ENCODE results near the gene BZW1. TPM values are rescaled to one million over a fixed set of nuclear protein-coding genes. Genes with fewer than 3 reads are reported as not detected.
"Not testable (repeated sequence)": the region's sequence is repeated elsewhere in the genome, so short reads cannot be mapped to it uniquely, and the experiment has no call there.

BZW1 gene
- total RNA-seq, 2 donors from 2014 or later, result 104 to 176 TPM

DNA sequence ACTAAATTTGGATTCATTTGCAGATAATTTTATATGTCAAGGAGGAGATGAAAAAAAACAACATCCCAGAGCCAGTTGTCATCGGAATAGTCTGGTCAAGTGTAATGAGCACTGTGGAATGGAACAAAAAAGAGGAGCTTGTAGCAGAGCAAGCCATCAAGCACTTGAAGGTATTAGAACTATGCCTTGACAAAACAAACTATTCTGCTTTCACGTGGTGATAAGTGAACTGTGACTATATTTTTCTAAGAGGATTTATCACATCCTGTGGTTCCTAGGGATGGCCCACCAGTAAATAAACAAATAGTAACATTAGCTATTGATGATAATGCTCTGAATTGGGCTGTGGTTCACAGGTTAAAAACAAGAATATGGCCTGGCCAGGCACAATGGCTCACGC lies 7.0 kb downstream of the BZW1 start:
- intact Hi-C loops (cut with DNase I), result loop anchor here in 1 of 2 donors (5.0 kb wide), 1 partner anchor 34 kb away; no protein-coding TSS in a partner anchor
- ATAC-seq, DNase-seq: not testable (repeated sequence)

DNA sequence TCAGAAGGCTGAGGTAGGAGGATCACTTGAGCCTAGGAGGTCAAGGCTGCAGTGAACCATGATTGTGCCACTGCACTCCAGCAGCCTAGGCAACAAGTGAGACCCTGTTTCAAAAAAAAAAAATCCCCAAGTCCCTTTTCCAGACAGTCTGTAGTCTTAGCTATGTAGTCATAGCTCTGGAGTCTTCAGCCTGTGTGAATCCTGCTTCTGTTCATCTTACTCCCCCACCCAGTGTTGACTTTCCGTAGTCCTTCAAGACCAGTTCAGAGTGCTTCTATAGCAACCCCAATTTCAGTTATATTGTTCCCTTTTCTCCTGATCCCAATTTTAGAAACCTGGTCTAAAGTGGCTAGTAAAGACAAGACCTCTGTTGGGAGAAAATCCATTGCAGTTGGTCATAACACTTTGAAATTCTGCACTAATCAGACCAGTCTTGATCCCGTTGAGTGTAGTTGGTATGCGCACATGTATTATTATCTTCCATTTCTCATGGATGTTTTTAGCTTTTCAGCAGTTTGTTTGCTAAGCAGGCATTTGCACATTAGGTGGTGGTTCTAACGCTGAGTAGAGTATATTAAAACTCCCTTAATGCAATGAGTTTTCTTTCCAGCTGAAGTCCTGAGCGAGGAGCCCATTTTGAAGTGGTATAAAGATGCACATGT lies 9.0 kb downstream of the BZW1 start:
- no peak for DNase-seq
- no peak for ATAC-seq
- intact Hi-C loops (cut with DNase I), result no loop called here

DNA sequence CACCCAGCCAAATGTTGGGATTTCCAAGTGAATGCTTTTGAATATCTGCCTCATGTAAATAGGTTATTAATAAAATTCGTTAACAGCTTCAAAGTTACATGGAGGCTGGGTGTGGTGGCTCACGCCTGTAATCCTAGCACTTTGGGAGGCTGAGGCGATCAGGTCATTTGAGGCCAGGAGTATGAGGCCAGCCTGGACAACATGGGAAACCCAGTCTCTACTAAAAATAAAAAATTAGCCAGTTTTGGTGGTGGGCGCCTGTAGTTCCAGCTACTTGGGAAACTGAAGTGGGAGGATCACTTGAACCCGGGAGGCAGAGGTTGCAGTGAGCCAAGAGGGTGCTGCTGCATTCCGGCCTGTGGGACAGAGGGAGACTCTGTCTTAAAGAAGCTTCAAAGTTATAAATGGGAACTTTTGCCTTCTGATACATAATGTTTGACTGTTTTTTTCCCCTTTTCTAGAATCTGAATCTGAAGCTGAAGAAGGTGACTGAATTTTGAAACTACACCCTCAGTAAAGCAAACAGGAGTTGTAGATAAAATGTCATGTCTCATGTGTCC lies 10.1 kb downstream of the BZW1 start:
- ATAC-seq (no peak), DNase-seq (no peak)
- intact Hi-C loops (cut with DNase I), result no loop called here

DNA sequence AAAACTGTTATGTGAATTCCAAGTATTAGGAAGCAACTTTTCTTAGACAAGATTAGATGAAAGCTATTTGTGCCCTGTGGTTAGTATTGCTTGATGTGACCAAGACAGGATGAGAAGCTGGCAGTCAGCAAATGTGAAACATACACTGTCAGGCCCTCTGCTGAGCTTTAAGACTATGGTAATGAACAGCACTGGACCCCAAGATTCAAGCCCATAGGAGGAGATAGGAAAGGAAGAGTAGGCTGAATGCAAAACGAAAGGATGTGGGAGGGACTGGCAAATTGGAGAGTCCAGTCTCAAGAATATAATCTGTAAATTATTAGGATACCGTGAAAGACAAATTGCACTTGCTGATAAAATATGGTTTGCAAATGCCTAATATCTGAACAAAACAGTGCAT lies 16.4 kb downstream of the BZW1 start:
- intact Hi-C loops (cut with DNase I), result no loop called here
- ATAC-seq, result no peak
- no peak for DNase-seq

DNA sequence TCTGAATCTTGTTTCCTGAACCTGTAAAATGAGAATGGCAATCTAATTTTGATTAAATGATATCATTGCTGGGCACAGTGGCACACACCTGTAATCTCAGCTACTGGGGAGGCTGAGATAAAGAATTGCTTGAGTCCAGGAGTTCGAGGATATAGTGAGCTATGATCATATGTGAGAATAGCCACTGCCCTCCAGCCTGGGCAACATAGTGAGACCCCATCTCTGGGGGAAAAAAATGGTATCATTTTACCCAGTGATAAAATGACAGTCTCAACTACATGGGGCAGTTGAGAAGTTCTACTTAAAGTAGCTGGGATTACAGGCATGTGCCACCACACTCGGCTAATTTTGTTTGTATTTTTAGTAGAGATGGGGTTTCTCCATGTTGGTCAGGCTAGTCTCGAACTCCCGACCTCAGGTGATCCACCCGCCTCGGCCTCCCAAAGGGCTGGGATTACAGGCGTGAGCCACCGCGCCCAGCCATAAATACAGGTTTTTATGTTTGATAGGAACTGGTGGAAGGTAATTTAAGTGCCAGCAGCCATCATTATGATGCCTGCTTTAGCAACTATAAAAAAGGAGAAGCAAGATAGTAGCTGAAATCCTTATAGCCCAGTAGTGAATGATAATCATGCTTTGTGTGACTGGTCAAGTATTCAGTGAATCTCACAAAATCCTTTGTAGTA lies 17.0 kb downstream of the BZW1 start:
- no peak for DNase-seq
- no peak for ATAC-seq
- intact Hi-C loops (cut with DNase I), result no loop called here

DNA sequence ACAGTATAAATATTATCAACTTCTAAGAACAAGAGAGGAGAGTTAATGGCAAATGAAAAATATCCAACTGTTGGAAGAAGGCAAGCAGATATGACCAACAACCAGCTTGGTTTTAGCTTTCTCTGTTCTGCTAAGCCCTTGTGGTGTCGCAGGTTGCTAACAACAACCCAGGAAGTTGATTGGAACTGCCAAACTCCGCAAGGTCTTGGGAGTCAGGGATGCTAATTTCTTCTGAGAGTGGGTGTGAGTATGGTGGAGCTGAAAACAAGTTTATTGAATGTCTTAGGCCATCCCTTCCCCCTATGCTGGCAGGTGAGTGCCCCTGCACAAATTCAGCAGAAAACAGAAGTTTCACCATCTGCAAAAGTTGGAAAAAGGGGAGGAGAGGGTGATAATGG lies 17.5 kb downstream of the BZW1 start:
- intact Hi-C loops (cut with DNase I), result no loop called here
- no peak for DNase-seq
- no peak for ATAC-seq

DNA sequence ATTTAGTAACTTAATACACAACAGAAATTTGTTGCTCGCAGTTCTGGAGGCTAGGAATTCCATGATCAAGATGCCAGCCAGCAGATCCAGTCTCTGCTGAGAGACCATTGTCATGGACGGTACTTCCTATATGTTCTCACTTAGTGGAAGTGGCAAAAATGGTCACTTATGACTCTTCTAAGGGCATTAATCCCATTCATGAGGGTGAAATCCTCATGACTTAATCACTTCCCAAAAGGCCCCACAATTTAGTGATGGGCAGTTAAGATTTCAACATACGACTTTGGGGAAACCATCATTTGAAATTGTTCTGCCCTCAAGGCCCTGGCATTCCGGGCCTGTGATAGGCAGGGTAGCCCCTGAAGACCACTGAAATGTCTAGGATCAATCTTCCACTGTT lies 23.0 kb downstream of the BZW1 start:
- ATAC-seq (no peak), DNase-seq (no peak)
- intact Hi-C loops (cut with DNase I), result no loop called here

DNA sequence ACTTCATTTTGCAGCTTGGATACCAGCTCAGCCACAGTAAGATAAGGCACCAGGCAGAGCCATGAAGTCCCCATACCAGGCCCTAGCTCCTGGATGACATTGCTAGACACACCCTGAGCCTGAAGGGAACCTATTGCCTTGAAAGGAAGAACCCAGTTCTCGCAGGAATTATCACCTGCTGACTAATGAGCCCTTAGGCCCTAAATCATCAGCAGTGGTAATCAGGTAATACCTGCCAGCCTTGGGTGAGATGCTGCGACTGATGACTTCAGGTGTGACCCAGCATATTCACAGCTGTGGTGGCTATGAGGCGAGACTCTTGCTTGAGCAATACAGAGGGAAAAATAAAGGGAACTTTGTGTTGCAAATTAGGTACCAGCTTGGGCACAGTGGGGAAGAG lies 27.8 kb downstream of the BZW1 start:
- ATAC-seq (no peak), DNase-seq (no peak)
- intact Hi-C loops (cut with DNase I), result no loop called here

DNA sequence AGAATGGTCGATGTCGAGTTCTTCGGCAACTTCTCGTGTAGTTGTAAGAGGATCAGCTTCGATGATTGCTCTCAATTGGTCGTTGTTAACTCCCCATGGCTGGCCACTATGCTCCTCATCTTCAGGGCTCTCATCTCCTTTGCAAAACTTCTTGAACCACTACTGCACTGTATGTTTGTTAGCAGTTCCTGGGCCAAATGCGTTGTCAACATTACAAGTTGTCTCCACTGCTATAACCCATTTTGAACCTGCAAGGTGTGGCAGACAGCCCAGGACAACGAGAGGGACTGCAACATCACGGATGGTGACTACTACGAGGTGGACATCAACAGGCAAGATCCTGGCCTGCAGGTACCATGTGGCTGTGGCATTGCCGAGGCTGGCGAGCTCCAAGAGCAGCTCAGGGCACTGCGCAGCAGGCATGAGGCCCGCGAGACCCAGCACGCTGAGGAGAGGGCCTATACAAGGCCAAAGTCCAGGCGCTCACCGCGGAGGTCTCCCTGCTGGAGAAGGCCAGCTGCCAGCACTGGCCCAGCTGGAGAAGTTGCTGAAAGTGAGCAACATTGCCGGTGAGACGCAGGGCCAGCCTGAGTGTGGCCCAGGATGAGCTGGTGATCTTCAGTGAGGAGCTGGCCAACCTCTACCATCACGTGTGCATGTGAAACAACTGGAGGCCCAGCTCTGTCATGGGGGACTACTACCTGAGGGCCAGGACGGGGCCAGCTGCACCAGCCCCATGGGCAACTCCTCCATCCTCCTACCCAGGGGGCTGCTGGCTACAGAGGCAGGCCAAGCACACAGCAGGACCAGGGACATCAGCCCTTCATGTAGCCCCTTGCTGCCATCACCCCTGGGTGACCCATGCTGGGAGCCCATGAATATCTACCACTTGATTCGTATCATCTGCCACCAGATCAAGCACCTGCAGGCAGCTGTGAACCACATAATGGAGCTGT lies 32.6 kb downstream of the BZW1 start:
- intact Hi-C loops (cut with DNase I), result no loop called here
- ATAC-seq, result no peak
- no peak for DNase-seq

DNA sequence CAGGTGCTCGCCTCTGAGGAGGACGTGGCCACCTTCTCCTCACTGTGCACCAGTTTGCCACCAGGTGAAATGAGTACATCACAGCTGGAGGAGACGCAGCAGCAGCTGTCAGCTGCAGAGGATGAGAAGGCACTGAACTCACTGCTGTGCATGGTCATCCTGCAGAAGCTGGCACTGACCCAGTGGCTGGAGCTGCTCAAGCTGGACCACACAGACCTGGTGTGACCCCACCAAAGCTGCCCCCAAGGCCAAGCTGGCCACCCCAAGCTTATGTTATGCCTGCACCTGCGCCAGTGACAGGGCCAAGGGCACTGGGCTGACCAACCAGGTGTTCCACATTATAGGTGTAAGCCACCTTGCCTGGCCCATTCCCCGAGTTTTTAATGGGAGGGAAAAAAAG lies 33.5 kb downstream of the BZW1 start:
- no peak for ATAC-seq

DNA sequence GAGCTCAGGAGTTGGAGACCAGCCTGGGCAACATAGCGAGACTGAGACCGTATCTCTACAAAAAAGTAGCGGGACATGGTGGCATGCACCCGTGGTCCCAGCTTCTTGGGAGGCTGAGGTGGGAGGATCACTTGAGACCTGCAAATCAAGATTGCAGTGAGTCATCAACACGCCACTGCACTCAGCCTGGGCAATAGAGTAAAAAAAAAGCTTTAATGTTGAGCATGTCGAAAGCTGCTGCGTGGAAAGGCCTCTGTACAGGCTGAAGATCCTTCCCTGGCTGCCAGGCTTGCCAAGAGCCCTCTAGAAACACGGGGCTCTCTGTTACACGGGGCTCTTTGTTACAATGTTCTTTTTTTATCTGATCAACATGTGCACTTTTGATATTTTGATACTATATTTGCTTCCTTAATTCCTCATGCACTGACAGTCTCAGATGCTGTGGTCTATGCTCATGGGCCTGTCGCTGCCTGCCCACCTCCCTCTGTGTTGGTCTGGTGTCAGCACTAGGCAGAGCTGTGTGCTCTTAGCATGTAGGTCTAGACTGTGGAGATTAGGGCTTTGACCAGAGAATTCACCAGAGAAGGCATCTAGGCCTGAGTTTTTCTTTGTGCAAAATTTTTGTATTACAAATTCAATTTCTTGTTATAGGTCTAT lies 34.1 kb downstream of the BZW1 start:
- DNase-seq, result no peak
- no peak for ATAC-seq
- intact Hi-C loops (cut with DNase I), result no loop called here

More for the DNA sequence above, 33.5 kb downstream of the BZW1 start:
- DNase-seq, result no peak
- intact Hi-C loops (cut with DNase I), result no loop called here

DNA sequence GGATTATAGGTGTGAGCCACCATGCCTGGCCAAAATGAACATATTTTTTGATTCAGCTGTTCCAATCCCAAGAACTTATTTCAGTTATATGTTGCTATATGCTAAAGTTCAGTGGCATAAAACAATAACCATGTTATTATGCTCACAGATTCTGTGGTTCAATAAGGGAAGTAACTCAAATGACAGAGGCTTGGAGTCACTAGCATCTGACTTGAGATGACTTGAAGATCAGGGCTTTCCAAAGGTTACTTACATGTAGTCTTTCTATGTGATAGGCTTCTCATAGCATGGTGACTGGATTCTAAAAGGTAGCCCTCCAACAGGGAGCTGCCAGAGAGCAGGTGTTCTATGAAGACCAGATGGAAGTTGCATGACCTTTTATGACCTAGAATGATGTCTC lies 35.6 kb downstream of the BZW1 start:
- ATAC-seq (no peak), DNase-seq (no peak)
- intact Hi-C loops (cut with DNase I), result no loop called here

DNA sequence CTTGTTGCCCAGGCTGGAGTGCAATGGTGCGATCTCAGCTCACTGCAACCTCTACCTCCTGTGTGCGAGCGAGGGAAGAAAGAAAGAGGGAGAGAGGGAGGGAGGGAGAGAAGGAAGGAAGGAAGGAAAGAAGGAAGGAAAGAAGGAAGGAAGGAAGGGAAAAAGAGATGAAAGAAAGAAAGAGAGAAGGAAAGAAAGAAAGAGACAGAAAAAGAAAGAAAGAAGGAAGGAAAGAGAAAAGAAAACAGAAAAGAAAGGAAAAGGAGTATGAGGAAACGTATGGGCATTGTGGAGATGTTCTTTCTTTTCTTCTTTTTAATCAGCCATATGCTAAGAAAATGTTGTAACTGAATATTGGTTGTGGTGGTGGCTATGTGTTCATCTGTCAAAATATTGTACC lies 36.2 kb downstream of the BZW1 start:
- intact Hi-C loops (cut with DNase I), result no loop called here
- DNase-seq, result no peak
- ATAC-seq, result no peak

DNA sequence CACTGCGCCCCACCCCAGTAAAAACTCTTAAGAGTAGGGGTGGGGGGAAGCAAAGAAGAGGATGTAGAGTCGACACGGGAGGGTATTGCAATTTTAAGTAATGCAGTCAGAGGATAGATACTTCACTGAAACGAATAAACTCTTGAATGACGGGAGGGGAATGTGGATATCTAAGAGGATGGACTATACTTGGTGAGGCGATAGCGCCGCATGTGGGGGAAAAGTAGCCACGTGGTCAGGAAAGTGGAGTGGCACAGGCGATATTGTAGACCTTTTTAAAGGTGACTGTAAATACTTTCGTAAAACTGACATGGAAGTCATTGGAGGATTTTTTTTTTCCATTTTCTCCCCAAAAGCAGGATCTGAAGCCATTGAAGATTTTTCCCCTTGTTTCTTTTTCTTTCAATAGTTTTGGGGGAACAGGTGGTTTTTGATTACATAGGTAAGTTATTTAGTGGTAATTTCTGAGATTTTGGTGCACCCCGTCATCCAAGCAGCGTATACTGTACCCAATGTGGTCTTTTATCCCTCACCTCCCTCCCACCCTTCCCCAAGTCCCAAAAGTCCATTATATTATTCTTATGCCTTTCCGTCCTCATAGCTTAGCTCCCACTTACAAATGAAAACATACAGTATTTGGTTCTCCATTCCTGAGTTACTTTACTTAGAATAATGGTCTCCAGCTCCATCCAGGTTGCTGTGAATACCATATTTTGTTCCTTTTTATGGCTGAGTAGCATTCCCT lies 39.0 kb downstream of the BZW1 start:
- intact Hi-C loops (cut with DNase I), result loop anchor here in 1 of 2 donors (5.0 kb wide), 1 partner anchor 33 kb away; no protein-coding TSS in a partner anchor
- DNase-seq (no peak), ATAC-seq (peak; percentile 21 to 41)

DNA sequence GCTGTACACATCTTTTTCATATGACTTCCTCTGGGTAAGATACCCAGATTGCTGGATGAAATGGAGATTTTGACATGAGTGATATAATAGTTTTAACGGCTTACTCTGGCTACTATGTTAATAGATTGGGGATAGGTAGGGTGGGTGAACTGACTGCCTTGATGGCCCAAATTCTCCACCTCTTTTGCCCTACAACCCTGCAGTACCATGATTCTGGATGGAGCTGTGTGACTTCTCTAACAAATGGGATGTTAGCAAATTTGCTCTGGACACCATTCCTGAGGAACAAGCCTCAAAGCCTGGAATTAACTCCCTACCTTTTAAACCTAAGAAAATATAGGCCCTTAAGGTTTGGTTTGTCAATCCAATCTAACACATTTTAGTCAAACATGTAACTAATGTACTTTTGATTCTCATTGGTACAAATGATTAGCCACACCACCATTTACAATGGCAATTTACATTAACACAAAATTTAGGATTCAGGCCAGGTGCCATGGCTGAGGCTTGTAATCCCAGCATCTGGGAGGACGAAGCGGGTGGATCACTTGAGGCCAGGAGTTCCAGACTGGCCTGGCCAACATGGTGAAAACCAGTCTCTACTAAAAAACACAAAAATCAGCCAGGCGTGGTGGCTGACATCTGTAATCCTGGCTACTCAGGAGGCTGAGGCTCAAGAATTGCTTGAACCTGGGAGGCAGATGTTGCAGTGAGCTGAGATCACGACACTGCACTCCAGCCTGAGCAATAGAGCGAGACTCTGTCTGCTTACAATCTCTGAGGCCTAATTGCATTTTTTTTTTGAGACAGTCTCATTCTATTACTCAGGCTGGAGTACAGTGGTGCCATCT lies 39.9 kb downstream of the BZW1 start:
- ATAC-seq, result no peak

DNA sequence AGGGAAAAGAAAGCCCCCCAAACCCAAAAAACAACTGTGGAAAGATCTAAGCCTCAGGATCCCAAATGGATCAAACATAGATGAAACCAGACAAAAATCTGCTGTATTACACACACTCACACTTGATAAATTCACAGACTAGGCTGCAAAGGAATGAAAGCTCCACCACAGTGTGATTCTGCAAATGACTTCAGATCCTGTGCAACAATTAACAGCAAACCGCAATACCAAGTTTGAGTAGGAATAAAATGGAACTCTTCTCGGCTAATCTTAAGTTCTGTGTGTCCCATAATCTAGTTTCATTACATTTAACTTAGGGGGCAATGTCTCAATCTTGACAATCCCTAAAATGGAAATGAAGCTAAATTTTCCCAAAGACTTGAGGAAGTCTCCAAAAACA lies 40.9 kb downstream of the BZW1 start:
- intact Hi-C loops (cut with DNase I), result loop anchor here in 1 of 2 donors (5.0 kb wide), 1 partner anchor 35 kb away; no protein-coding TSS in a partner anchor
- no peak for DNase-seq
- no peak for ATAC-seq

More for the DNA sequence above, 39.9 kb downstream of the BZW1 start:
- intact Hi-C loops (cut with DNase I), result loop anchor here in 1 of 2 donors (5.0 kb wide), 1 partner anchor 34 kb away; no protein-coding TSS in a partner anchor
- no peak for DNase-seq

DNA sequence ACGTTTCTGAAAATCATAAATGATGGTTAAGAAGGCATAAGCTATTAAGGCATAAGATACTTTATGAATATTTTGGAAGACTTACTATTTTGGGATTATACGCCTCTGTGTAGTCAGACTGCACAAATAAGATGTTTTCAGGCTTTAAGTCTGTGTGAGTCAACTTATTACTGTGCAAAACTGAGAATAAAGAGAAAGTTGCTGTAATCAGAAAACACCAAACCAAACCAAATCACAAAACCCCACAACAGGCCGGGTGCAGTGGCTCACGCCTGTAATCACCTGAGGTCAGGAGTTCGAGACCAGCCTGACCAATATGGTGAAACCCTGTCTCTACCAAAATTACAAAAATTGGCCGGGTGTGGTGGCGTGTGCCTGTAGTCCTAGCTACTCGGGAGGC lies 45.1 kb downstream of the BZW1 start:
- DNase-seq (no peak), ATAC-seq (no peak)
- intact Hi-C loops (cut with DNase I), result no loop called here

Data from left cardiac atrium (tissue), 4 donors.